AG09309 (cell line): ENCODE measurements around the gene IL1RL2.

Experiments
- DNase-seq: peaks from one replicate; pipeline ENCODE4 v3.0.0-alpha.2; 2010; ENCODE audit warnings: low read depth
- H3K4me3 ChIP-seq: 2 replicates; pipeline ENCODE4 v1.5.1; 2011; ENCODE audit warnings: mild to moderate bottlenecking, low read depth, low read length, moderate library complexity; ENCODE audit not compliant: control insufficient read depth
- TF ChIP-seq, protein P1 (sequence below): IDR thresholded peaks from 2 replicates; pipeline ENCODE4 v1.5.1; 2011; ENCODE audit warnings: mild to moderate bottlenecking, low read depth, low read length, inconsistent platforms; ENCODE audit not compliant: insufficient read depth, control insufficient read depth; ENCODE audit errors: missing control alignments

The IL1RL2 gene

DNA sequence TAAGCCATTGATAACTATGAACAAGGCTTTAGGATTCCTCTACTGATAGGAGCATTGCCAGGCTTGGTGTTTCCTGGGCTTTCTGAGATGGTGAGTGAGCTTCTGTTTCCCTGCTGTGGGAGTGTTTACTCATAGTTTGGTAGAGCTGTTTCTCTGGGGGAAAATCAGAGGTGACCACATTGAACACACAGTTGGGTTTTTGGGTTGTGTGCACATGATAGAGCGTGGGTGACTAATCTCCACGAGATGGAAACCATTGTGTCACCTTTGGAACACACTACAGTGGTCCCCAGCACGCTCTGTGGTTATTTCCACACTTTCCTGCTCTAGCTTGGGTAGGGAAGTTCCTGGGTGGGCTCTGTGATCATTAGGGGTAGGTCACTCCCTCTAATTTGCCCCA is 38.9 kb upstream of the IL1RL2 start:
- no peak for DNase-seq
- no peak overlapping the region for H3K4me3 ChIP-seq
- TF ChIP-seq, protein P1, sequence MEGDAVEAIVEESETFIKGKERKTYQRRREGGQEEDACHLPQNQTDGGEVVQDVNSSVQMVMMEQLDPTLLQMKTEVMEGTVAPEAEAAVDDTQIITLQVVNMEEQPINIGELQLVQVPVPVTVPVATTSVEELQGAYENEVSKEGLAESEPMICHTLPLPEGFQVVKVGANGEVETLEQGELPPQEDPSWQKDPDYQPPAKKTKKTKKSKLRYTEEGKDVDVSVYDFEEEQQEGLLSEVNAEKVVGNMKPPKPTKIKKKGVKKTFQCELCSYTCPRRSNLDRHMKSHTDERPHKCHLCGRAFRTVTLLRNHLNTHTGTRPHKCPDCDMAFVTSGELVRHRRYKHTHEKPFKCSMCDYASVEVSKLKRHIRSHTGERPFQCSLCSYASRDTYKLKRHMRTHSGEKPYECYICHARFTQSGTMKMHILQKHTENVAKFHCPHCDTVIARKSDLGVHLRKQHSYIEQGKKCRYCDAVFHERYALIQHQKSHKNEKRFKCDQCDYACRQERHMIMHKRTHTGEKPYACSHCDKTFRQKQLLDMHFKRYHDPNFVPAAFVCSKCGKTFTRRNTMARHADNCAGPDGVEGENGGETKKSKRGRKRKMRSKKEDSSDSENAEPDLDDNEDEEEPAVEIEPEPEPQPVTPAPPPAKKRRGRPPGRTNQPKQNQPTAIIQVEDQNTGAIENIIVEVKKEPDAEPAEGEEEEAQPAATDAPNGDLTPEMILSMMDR, result no peak

DNA sequence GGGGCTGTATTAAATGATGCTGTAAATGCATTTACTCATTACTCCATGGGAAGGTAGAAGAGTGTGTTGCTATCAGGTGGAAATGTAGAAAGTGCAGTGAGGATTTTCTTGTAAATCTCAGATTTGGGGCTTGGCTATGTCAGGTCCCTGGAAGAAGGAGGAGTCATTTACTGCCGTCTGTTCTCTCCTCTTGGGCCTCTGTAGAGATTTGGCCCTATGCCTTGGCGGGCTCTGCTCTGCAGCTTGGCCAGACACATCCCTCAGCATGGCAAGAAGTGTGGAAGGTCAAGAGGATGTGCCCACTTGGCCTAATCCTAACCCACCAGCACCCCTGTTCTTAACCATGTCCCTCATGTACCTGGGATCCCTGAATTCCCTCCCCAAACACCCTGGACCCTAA is 37.6 kb upstream of the IL1RL2 start:
- TF ChIP-seq, protein P1, result no peak
- no peak overlapping the region for H3K4me3 ChIP-seq
- DNase-seq, result no peak

DNA sequence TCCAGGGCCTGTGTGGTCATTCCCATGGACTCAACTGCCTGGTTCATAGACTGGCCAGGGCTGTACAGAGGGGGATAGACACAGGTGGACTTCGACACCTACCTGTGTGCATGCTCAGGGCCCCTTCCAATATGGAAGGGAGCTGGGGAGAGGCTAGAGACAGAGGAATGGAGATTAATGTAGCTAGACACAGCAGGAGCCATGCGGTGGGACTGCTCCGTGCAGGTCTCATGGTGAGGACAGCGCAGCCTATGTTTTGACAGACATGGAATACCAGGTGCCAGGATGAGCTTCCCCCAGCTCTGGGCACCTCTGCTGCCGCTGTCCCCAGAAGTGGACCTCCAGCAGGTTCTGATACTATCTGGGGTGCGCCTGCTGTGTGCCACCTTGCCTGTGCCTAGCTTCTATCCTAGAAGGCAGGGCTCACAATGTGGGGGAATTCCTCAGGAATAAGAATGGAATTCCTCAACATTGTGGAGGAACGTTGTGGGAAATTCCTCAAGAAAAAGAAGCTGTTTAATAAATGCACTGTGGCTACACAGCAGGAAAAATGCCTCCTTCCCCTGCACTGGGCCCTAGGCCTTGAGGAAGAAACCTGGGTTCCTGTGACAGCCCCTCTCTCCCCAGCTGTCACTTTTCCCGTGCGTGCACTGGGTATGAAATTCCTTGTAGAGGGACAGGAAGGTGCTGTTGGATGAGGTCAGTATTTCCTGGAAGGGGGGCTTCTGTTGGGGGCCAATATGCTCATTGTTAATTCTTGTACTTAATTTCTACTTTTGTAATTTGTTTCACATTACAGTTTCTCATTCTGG is 37.0 kb upstream of the IL1RL2 start:
- TF ChIP-seq, protein P1, result no peak

DNA sequence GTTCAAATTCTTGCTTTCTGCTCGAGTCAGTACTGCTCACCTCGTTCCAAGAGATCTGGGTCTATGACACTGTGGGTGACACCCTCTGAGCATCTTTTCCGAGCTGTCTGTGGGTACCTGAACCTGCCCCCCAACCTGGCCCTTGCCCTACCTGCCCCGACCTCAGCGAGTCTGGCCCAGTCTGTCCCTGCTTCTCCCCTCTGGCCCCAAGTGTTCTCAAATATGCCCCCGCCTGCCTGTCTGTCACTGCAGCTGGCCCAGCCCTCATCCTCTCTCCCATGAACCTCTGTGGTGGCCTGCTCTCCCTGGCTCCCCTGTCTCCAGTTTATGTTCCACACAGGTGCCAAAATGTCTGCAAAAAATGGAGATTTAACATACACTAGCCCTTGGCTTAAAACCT is 32.5 kb upstream of the IL1RL2 start:
- DNase-seq, result no peak
- TF ChIP-seq, protein P1, result no peak
- no peak overlapping the region for H3K4me3 ChIP-seq

More for the DNA sequence above, 37.0 kb upstream of the IL1RL2 start:
- no peak for DNase-seq
- no peak overlapping the region for H3K4me3 ChIP-seq

DNA sequence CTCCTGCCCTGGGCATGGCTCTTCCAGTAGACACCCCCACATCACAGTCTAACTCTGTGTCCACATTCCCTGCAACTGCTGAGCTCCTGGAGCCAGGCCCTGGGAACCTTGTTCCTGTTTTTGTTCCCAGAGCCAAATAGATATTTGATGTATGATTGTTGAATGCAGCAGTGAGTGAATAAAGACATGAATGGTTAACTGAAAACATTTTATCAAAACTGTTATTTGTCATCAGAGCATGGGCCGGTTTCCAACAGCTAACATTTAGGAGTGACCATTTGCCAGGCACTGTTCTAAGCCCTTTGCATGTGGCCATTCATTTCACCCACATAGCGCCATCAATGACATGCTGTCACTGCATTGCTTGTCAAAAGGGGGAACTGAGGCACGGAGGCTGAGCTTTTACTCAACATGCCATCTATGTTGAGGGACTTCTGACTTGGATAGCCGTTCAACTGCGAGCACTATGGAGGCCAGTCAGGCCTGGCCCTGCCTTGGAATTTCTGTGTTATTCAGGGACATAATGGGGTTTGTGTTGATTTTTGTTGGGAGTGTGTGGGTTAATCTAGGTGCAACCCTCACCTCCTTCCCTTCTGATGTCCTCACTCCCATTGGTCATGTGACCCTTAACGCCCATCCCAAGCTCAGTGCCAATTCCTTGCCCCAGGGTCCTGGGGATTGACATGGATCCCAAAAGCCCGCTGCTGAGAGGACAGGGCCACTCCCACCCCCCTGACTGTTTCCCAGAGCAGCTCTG is 31.7 kb upstream of the IL1RL2 start:
- DNase-seq, result no peak
- no peak overlapping the region for H3K4me3 ChIP-seq
- TF ChIP-seq, protein P1, result no peak

DNA sequence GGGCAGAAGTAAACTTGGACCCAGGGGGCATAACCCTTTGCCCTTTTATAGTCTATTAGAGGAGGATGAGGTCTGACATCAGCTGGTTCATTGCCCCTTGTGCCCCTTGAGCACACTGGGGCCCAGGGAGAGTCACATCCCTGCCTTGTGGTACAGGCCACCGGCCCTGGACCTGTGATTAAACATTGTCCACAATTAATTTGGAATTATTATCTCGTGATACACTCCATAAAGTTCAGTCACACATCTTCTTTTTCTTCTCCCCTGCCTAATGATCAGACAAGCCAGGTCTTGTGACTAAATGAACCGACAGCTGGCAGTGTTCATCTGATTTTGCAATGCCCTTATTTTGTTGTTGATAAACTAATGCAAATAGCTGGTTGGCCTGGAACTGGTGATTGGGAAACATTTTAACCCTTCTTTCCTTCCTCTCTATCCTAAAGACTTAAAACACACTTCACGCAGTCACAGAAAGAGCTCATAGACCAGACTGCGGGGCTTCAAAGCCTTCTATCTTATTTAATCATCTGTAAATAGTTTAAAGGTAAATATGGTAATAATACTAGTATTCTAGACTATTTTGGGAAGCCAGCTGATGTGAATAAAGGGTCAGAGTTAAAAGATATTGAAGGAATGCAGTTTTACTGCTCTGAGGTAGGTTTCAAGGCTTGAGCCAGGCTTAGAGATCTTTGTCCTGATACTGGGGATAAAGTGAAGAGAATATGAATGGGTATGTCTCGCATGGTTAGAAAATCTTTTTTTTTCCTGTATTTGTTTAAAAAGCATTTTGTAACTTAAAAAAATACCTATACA is 30.9 kb upstream of the IL1RL2 start:
- DNase-seq, result no peak
- H3K4me3 ChIP-seq, result no peak overlapping the region
- TF ChIP-seq, protein P1, result no peak
